GM12878 (cell line): ENCODE results near the gene IL19. TPM values are rescaled to one million over a fixed set of nuclear protein-coding genes. Genes with fewer than 3 reads are reported as not detected.
A peak's percentile ranks its signal among the peaks of the same experiment; 100 is the strongest.

Experiments used
- ATF3 ChIP-seq: IDR thresholded peaks from 2 replicates; pipeline ENCODE4 v1.6.1; 2011; ENCODE audit warnings: low read depth, mild to moderate bottlenecking, low read length, moderate library complexity, borderline replicate concordance; ENCODE audit errors: extremely low read depth
- CBX5 ChIP-seq: sonication (generic); IDR thresholded peaks from 2 replicates; pipeline ENCODE4 v1.6.1; 2016; ENCODE audit warnings: low read depth, moderate library complexity, mild to moderate bottlenecking, inconsistent platforms
- E2F8 ChIP-seq: fragments of 450-650 bp; IDR thresholded peaks from 2 replicates; pipeline ENCODE4 v1.6.1; 2018; ENCODE audit warnings: mild to moderate bottlenecking, low read depth, moderate library complexity; ENCODE audit not compliant: partially characterized antibody
- EGR1 ChIP-seq, 2 experiments: IDR thresholded peaks; 1 replicate in 1 of 2; 2 replicates in 1 of 2; pipeline ENCODE4 v1.6.1; 2011 to 2012; ENCODE audit warnings: low read depth in 2 of 2, low read length in 2 of 2, borderline replicate concordance in 1 of 2, mild to moderate bottlenecking in 1 of 2, moderate library complexity in 1 of 2
- EP300 ChIP-seq, 2 experiments: fragments of 150-350 bp in 1 of 2; IDR thresholded peaks; 2 replicates each; pipeline ENCODE4 v1.6.1; 2011 to 2012; ENCODE audit warnings: low read depth in 2 of 2, low read length in 2 of 2, borderline replicate concordance in 1 of 2, improper control_type of control experiment in 1 of 2, inconsistent platforms in 1 of 2; ENCODE audit not compliant: control insufficient read depth in 1 of 2
- GABPA ChIP-seq: IDR thresholded peaks from 2 replicates; pipeline ENCODE4 v1.6.1; 2014; ENCODE audit warnings: antibody characterized with exemption, low read depth, mild to moderate bottlenecking, inconsistent platforms
- GATAD2B ChIP-seq: fragments of 450-650 bp; conservative IDR thresholded peaks from 2 replicates; pipeline ENCODE4 v1.6.1; 2017; ENCODE audit warnings: low read depth, mild to moderate bottlenecking, moderate library complexity
- HDGF ChIP-seq: fragments of 450-650 bp; IDR thresholded peaks from 2 replicates; pipeline ENCODE4 v1.6.1; 2016; ENCODE audit warnings: antibody characterized with exemption
- NBN ChIP-seq: fragments of 450-650 bp; IDR thresholded peaks from 2 replicates; pipeline ENCODE4 v1.6.1; 2016
- POU2F2 ChIP-seq: IDR thresholded peaks from 3 replicates; pipeline ENCODE4 v1.6.1; 2011; ENCODE audit warnings: low read depth, mild to moderate bottlenecking, low read length, borderline replicate concordance
- SMC3 ChIP-seq: IDR thresholded peaks from 2 replicates; pipeline ENCODE4 v1.6.1; 2011; ENCODE audit warnings: low read length, improper control_type of control experiment, borderline replicate concordance
- ZBED1 ChIP-seq: IDR thresholded peaks from 2 replicates; pipeline ENCODE4 v1.6.1; 2016; ENCODE audit warnings: borderline replicate concordance
- ZBTB4 ChIP-seq: fragments of 450-650 bp; formaldehyde crosslinking; IDR thresholded peaks from 2 replicates; pipeline ENCODE4 v1.4.0; 2022; ENCODE audit warnings: mild to moderate bottlenecking, moderate library complexity
- ZNF207 ChIP-seq: fragments of 450-650 bp; IDR thresholded peaks from 2 replicates; pipeline ENCODE4 v1.6.1; 2014; ENCODE audit warnings: antibody characterized with exemption, mild to moderate bottlenecking, borderline replicate concordance
- ZNF24 ChIP-seq: fragments of 450-650 bp; IDR thresholded peaks from 2 replicates; pipeline ENCODE4 v1.6.1; 2017; ENCODE audit warnings: antibody characterized with exemption, mild to moderate bottlenecking
- ZNF592 ChIP-seq: fragments of 450-650 bp; IDR thresholded peaks from 2 replicates; pipeline ENCODE4 v1.6.1; 2017; ENCODE audit warnings: mild to moderate bottlenecking, moderate library complexity
- ZNF622 ChIP-seq: fragments of 450-650 bp; IDR thresholded peaks from 2 replicates; pipeline ENCODE4 v1.6.1; 2017; ENCODE audit warnings: mild to moderate bottlenecking, inconsistent platforms
- ZSCAN29 ChIP-seq: fragments of 450-650 bp; IDR thresholded peaks from 2 replicates; pipeline ENCODE4 v1.6.1; 2017; ENCODE audit warnings: mild to moderate bottlenecking, moderate library complexity
- polyA plus RNA-seq, 11 experiments: library from polyadenylated mRNA; depleted of rRNA in 4 of 11; unstranded in 6 of 11; stranded (reverse) in 5 of 11; fragments of >200 nt; fragmentation: Nextera tagmentation in 4 of 11; fragmentation: Illumina TruSeq in 1 of 11; extraction: Ambion mirVana in 4 of 11; extraction: Trizol in 1 of 11; gene quantifications; 1 replicate in 1 of 11; 2 replicates in 10 of 11; pipeline versions ENCODE4 v1.2.1 to v1.2.3, GENCODE V29; 2011 to 2016; ENCODE audit warnings: inconsistent platforms in 2 of 11, missing spikeins in 2 of 11, low read depth in 1 of 11
- total RNA-seq, 4 experiments: library from RNA; depleted of rRNA in 3 of 4; stranded (reverse); fragments of >200 nt in 3 of 4; fragmentation: Illumina TruSeq in 1 of 4; extraction: Trizol in 1 of 4; gene quantifications; 2 replicates each; pipeline versions ENCODE4 v1.2.1 to v1.2.3, GENCODE V29; 2013 to 2021

The IL19 gene
- total and polyA plus RNA-seq, 10 of the 15 experiments (the other 5 are each of a cell fraction or from before 2014, with no cell fraction given): 0.10 to 0.73 (median 0.28) TPM; not detected in 6

GRCh38 chr1:206742719-206743383 is 27.7 kb upstream of the IL19 start (continued):
- TF ChIP-seq ZBTB4 (CRISPR knock-in tag): no peak
- 0 out of 3 replicates have a peak, but pooled peaks of 1 of the 2 experiments have one; percentile 1 for TF ChIP-seq EGR1 (IDR thresholded peaks at IDR 0.05; ENCODE audit: borderline replicate concordance in 1 of 2, low read depth in 2 of 2, low read length in 2 of 2)
- TF ChIP-seq GATAD2B: no peak
- no peak for TF ChIP-seq ZNF24
- TF ChIP-seq E2F8: no peak
- TF ChIP-seq ZNF622: no peak
- no peak for TF ChIP-seq NBN
- TF ChIP-seq ZBED1: no peak
- TF ChIP-seq ZNF207: no peak
- peak; percentile 36; the same call in 1 of the 2 replicates for TF ChIP-seq CBX5
- no peak for TF ChIP-seq ATF3
- TF ChIP-seq ZNF592: no peak
- no peak for TF ChIP-seq HDGF
- TF ChIP-seq POU2F2: no peak
- TF ChIP-seq ZSCAN29: no peak
- no peak for TF ChIP-seq EP300 (IDR thresholded peaks at IDR 0.05; ENCODE audit: borderline replicate concordance in 1 of 2, control insufficient read depth in 1 of 2, low read depth in 2 of 2, low read length in 2 of 2)
- no peak for TF ChIP-seq SMC3
- TF ChIP-seq GABPA: 0 out of 2 replicates have a peak, but pooled peaks have one; percentile 7
